ENCODE measurements around the gene TOMM34. TPM values are rescaled to one million over a fixed set of nuclear protein-coding genes. Genes with fewer than 3 reads are reported as not detected.

TOMM34 gene
- total RNA-seq, 1 experiment from 2014 or later, result 37.5 TPM

- peak overlapping the region; percentile 100 for H3K4me3 Mint-ChIP-seq
- peaks cover 24% of the 10 kb centered on the region for H3K27me3 Mint-ChIP-seq (ENCODE audit: low read depth)
- Histone ChIP-seq H3K79me2 (ENCODE audit: insufficient read depth, low read length) (peaks cover 14% of the 10 kb centered on the region; the same call in 1 of the 2 replicates), H3K79me1 (ENCODE audit: insufficient read depth, low read depth, low read length, poor library complexity, severe bottlenecking) (no peaks in the 10 kb centered on the region), H4K5ac (ENCODE audit: insufficient read length, low read depth, low read length) (no peak overlapping the region), H3K23me2 (ENCODE audit: insufficient read length, low read depth, low read length, poor library complexity, severe bottlenecking) (peaks cover 5% of the 10 kb centered on the region), H3K23ac (ENCODE audit: insufficient read length, low read depth, low read length) (no peak overlapping the region), H3K56ac (ENCODE audit: insufficient read length, low read depth, low read length) (no peak overlapping the region), H2BK20ac (ENCODE audit: low read depth, low read length, poor library complexity, severe bottlenecking) (no peak overlapping the region), H3K18ac (ENCODE audit: insufficient read length, low read depth, low read length) (no peak overlapping the region), H3K9ac (ENCODE audit: extremely low read depth, insufficient read length, low read length) (peak overlapping the region; percentile 60), H4K20me1 (ENCODE audit: control insufficient read depth, insufficient read depth, insufficient read length) (no peaks in the 10 kb centered on the region), H3K14ac (ENCODE audit: insufficient read depth, low read length) (no peak overlapping the region), H2BK5ac (ENCODE audit: insufficient read length, low read length) (no peak overlapping the region), H2BK12ac (ENCODE audit: insufficient read length, low read depth, low read length) (no peak overlapping the region), H3T11ph (ENCODE audit: low read length) (no peak overlapping the region), H3K4ac (ENCODE audit: low read depth, low read length) (no peak overlapping the region), H2BK15ac (ENCODE audit: low read depth, low read length) (no peak overlapping the region), H3K9me3 (ENCODE audit: control insufficient read depth, low read depth, low read length) (no peaks in the 10 kb centered on the region), H3K4me2 (ENCODE audit: insufficient read depth, insufficient read length, low read length) (peak overlapping the region; percentile 82), H2AK5ac (ENCODE audit: insufficient read length, low read length) (no peak overlapping the region), H2AFZ (ENCODE audit: low read length) (no peak overlapping the region), H3K27ac (ENCODE audit: insufficient read length, low read depth, low read length) (no peak overlapping the region), H3K27me3 (ENCODE audit: insufficient read depth, low read length) (no peaks in the 10 kb centered on the region; the same call in 1 of the 2 replicates), H4K91ac (ENCODE audit: insufficient read length, low read depth, low read length) (no peak overlapping the region), H4K8ac (replicated peaks; ENCODE audit: insufficient read length, low read depth, low read length) (no peak overlapping the region), H2BK120ac (ENCODE audit: low read depth, low read length, poor library complexity, severe bottlenecking) (no peak overlapping the region), H3K4me1 (ENCODE audit: insufficient read depth, low read length) (no peaks in the 10 kb centered on the region)
- 0 out of 7 replicates have a peak overlapping the region, but pooled peaks of 1 of the 3 experiments have one; percentile 98 for H3K27ac Mint-ChIP-seq
- no peak for DNase-seq
- H3K4me1 Mint-ChIP-seq, result peaks cover 37 to 40% of the 10 kb centered on the region in 2 experiments
- H3K9me3 Mint-ChIP-seq, result no peaks in the 10 kb centered on the region; a peak in 1 of 5 replicates
- H3K36me3 Mint-ChIP-seq (ENCODE audit: insufficient read depth in 1 of 3, low read depth in 3 of 3), result peaks cover 0 to 2% (median 0%) of the 10 kb centered on the region in 3 experiments; a peak in 1 of 7 replicates
- TF ChIP-seq CTCF (conservative IDR thresholded peaks at IDR 0.05), result no peak
- WGBS (ENCODE audit: extremely low coverage, insufficient read length, low lambda C conversion rate), result no CpG with 5 or more reads among the region's 5 CpGs
Measured at GRCh38 chr20:44967207-44967807, 7.1 kb upstream of the TOMM34 start.
